NCI-H2227 (cell line): Measurements from ENCODE around the gene NTMT2.

Experiments
- DNase-seq: peaks from one replicate; lab custom pipeline; 2025; ENCODE audit not compliant: unreplicated experiment; lab: John Stamatoyannopoulos, UW

The NTMT2 gene

DNA sequence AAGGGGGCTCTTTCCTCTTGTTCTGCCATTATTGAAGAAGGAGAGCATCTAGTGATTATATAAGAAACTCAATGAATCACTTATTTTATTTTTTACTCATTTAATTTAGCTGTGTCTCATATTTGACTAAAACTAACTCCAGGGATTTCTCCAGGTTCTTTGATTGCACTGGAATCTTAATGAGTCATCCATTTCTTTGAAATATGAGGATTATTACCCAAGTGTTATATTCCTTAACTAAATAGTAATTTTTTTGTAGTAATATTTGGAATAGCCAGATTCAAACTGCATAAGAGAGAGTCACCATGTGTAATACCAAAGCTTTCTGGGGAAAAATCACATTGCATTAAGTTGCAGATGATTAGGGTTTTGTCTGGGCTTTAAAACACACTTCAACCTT lies 59.5 kb downstream of the NTMT2 start:
- no peak for DNase-seq

DNA sequence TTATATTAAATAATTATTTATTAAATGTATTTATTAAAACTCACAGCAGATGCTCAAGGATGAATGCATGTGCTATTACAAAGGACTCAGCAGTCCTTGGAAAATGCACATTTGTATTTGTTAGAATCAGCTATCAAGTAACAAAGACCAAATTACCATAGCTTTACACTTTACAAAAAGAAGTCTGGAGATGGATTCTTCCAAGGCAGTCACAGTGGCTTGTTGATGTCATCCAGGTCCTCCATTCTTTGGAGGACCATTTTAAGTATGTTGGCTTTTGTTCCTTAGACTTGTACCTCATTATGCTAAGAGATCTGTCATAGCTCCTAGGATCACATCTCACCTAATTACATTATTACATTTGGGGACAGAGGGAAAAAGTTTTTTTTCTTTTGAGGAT lies 63.4 kb downstream of the NTMT2 start:
- DNase-seq, result no peak

- no peak for DNase-seq
Observed at GRCh38 chr1:170210142-170210541, 64.4 kb downstream of the NTMT2 start.

- no peak for DNase-seq
Observed at GRCh38 chr1:170213596-170213995, 67.8 kb downstream of the NTMT2 start.

GRCh38 chr1:170214117-170215032 lies 68.6 kb downstream of the NTMT2 start:
- DNase-seq, result no peak

DNA sequence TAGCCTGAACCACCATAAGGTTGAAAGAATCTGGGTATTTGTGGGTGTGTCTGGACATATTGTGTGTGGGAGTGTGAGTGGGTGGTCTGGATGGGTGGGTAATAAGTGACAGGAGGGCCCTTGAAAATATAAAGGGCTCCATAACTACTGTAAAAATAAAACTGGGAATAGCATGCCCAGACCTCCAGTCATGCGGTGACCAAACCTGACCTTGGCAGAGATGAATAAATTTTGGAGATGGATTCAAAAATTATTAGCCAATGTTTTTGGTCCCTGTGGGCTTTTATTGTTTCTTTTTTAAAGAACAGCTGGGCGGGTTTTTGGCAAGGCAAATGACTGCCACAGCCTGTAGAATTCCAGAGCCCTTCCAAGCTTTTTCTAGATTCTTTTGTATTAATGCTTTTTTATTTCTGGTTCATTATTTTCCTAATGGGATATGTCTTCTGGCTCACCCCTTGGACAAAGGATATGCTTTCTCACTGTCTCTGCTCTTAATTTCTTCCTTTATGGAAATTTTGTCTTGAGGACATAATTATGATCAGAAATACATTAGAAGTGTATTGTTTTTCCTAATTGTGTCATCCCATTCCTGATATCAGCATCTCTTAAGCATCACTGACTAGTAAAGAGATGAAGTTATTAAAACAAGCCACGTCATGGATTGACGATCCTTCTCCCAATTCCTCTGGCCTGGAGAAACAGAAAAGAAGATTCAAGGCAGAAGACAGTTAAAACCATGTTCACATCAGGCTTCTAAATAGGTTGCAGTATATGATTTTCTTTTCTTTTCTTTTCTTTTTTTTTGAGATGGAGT lies 69.5 kb downstream of the NTMT2 start:
- DNase-seq, result no peak

DNA sequence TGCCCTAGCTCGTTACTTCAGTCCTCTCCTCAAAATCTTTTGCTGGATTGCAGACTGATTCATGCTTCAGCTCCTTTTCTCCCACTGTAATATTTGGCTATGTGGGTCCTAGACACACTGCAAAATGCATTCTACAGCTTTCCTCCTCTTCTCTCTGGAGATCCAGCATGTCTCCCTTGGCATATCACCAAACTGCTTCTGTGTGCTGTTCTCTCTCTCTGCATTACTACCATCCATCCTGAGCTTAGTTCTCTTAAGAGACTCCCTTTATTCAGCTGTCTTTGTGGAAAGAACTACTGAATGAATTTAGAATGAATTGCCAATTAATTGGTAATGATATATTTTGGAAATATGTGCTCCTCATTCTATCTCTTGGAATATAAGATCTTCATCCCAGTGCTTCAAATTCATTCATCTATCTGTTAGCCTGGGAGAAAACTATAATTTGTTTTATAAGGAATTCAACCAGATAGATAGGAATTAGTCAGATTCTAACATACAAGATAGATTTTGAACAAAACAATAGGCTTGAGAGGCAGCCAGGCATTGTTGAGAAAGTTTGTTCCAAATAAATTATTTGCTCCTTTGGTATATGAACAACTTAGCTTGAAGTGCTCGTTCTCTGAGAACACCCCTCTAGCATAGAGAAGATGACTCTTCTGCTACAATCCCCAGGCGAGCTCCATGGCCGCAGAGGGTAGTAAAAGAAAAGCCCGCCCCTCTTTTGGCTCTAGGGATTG lies 71.9 kb downstream of the NTMT2 start:
- no peak for DNase-seq

DNA sequence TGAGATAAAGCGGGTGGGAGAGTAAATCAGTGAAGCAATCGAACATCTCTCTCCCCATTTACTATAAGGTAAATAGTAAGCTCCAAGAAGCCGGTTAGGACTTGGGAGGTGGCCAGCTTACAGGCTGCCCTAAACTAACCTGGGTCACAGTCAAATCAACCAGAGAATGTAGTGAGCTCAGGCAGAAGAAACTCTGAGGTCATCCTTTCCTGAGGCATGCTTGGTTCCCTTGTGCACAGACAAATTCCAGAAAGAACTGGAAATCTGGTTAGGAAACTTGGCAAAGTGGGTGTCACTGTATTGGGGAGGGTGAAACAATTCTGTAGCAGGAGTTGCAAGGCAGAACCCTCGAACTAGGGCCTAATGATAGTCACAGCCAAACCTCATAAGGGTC lies 72.5 kb downstream of the NTMT2 start:
- no peak for DNase-seq
